ENCODE measurements around the gene TMEM41B.
"Not testable (repeated sequence)": the region's sequence is repeated elsewhere in the genome, so short reads cannot be mapped to it uniquely, and the experiment has no call there.

TMEM41B gene, protein sequence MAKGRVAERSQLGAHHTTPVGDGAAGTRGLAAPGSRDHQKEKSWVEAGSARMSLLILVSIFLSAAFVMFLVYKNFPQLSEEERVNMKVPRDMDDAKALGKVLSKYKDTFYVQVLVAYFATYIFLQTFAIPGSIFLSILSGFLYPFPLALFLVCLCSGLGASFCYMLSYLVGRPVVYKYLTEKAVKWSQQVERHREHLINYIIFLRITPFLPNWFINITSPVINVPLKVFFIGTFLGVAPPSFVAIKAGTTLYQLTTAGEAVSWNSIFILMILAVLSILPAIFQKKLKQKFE

DNA sequence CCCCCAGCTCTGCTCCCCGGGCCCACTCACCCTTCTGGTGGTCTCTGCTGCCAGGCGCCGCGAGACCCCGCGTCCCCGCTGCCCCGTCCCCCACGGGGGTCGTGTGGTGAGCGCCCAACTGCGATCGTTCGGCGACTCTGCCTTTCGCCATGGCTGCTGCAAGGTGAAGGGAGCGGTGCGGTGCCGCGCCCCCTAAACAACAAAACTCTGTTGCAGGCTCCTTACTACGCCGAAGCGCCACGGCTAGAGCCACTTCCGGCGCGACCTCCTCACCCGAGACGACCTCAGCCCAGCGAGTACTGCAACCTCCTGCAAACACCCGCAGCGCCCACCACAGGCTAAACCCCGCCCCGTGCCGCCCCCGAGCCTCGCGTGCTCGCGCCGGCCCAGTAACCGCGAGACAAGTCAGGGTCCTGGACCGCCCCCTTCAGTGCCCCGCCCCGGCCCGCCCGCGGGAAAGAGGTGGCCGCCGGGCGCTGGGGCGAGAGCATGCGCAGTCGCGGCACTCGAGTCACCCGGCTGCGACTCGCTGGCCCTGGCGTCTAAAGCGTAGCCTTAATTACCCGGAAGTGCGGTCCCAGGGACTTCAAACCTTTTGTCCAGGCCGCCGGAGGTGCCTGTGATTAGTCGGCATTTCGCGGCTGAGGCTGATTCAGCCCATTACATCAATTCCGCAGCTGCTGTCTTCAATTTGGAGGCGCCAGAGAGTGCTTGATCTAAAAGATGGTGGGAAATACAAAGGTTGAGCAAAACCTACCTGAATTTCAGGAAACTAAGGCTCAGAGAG lies at the start of gene TMEM41B:
Gene TMEM41B, minus strand, starts transcription at position 303 of the 787 bp plus-strand sequence. Its CDS starts 152 bp downstream, at position 151.
- DNase-seq: peak; percentile 97

DNA sequence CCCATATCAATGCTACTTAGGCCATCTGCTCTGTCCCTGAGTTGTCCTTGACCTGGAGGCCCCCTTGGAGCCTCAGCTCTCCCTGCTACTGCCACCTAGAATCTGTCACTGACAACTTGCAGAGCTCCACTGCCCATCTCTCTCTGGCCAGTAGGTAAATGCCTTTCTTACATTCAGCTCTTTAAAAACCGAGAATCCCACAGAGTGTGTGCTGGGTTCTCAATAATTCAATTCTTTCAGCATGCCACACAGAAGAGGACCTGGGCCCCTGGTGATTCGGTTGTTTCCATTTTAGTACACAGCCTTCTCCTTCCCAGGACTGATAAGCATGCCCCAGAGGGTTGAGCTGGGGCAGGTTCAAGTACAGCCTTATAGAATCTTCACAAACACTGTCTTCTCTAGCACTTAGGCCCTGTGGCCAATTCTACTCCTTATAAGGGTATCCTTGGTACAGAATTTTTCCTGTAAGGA lies 48.0 kb upstream of the TMEM41B start:
- no peak for DNase-seq

GRCh38 chr11:9360862-9361622 lies 46.6 kb upstream of the TMEM41B start:
- DNase-seq: not testable (repeated sequence)

DNA sequence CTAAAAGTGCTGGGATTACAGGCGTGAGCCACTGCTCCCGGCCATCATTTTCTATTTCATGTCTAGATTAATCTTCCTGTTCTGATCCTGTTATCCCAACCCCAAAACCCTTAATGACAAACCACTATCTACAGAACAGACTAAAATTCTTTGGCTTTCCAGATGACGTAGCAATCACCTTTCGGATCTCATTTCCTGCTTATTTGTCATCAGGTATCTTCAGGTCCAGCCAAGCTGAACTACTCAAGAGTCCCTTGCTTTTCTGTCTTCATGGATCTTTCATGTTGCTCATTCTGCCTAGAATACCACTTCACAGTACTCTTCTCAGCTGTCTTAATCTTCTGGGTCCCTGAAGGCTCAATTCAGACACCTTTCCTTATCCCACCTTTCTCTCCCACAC lies 42.6 kb upstream of the TMEM41B start:
- no peak for DNase-seq

DNA sequence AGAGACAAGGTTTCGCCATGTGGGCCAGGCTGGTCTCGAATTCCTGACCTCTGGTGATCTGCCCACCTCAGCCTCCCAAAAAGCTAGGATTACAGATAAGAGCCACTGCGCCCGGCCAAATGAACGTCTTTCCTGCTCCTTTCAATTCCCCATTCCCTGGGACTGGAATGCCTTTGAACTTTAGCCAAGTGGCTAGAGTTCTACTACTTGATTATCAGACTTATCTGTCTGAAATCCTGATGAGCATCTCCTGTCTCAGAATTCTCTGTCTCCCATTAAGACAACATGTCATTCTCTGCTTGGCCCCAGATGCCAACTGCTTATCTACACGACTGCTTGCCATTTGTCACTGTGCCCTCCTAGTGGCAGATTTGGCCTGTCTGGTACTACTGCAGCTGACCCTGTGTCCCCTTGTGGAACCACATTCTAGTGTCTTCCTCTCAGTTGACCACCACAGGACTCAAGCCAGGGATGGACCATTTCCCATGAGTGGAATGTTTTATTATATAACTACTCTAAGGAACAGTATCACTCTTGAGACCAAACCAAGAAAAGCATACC lies 37.0 kb upstream of the TMEM41B start:
- DNase-seq: no peak

DNA sequence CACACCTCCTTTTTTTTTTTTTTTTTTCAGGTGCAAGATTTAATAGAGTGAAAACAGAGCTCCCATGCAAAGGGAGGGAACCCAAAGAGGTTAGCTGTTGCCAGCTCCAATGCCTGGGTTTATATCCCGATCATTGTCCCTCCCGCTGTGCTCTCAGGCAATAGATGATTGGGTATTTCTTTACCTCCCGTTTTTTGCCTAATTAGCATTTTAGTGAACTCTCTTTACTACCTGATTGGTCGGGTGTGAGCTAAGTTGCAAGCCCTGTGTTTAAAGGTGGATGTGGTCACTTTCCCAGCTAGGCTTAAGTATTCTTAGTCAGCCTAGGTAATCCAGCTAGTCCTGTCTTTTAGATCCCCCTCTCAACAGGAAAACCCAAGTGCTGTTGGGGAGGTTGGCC lies 33.4 kb upstream of the TMEM41B start:
- DNase-seq: not testable (repeated sequence)

GRCh38 chr11:9347100-9347499 lies 32.7 kb upstream of the TMEM41B start:
- DNase-seq: no peak

GRCh38 chr11:9344061-9344680 lies 29.8 kb upstream of the TMEM41B start:
- DNase-seq: no peak

GRCh38 chr11:9341638-9342178 lies 27.3 kb upstream of the TMEM41B start:
- DNase-seq: no peak

DNA sequence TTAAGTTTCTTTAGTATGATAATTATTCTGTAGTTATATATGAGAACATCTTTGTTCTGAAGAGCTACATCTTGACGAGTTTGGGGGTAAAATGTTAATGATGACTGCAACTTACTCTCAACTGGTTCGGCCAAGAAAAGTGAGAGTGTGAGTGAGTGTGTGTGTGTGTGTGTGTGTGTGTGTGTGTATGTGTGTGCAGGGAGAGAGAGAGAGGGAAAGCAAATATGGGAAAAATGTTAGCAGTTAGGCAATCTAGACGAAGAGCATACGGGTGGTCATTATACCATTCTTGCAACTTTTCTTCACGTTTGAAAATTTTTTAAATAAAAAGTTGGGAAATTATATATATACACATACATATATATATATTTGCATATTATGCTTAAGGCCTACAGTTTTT lies 18.3 kb upstream of the TMEM41B start:
- DNase-seq: no peak

- DNase-seq: no peak
Measured at GRCh38 chr11:9330387-9331384, 16.3 kb upstream of the TMEM41B start.

- no peak for DNase-seq
Measured at GRCh38 chr11:9320047-9320446, 5.7 kb upstream of the TMEM41B start.

DNA sequence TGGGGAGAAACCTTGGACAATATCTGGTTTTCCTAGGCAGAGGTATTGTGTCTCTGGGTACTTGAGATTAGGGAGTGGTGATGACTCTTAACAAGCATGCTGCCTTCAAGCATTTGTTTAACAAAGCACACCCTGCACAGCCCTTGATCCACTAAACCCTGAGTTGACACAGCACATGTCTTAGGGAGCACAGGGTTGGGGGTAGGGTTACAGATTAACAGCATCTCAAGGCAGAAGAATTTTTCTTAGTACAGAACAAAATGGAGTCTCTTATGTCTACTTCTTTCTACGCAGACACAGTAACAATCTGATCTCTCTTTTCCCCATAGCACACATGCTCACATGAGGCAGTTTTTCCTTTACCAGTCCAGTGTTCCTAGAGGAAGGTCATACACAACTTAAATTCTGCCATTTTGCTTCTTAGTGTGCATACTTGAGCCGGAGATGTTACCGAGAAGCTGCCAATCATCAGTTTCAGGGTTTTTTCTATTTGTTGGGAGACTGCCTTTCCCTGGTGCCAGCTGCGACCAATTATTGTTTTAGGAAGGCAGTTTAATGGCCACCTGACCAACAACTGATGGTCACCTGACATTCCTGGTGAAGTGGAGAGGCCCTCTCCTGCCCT lies 5.1 kb upstream of the TMEM41B start:
- DNase-seq: not testable (repeated sequence)

- DNase-seq: not testable (repeated sequence)
Measured at GRCh38 chr11:9318442-9319376, 4.3 kb upstream of the TMEM41B start.

DNA sequence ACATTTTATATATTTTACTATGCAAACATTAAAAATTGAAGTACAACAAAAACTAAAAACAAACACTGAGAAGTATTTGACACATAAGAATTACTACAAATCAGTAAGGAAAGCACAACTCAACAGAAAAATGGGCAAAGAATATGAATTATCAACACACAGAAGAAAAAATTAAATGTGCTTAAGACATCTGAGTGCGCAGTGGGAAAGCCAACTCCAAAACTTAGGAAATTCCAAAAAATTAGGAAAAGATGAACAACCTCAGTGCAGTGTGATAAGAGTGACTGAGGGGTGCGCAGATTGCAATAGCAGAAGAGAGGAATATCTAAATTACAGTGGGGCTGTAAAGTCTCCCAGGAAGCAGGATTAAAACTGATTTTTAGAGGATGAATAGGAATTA lies 1.9 kb upstream of the TMEM41B start:
- no peak for DNase-seq

- DNase-seq: peak; percentile 43
Measured at GRCh38 chr11:9315078-9315688, 790 bp upstream of the TMEM41B start.

GRCh38 chr11:9313648-9314290 lies 624 bp downstream of the TMEM41B start:
- DNase-seq: peak; percentile 22

DNA sequence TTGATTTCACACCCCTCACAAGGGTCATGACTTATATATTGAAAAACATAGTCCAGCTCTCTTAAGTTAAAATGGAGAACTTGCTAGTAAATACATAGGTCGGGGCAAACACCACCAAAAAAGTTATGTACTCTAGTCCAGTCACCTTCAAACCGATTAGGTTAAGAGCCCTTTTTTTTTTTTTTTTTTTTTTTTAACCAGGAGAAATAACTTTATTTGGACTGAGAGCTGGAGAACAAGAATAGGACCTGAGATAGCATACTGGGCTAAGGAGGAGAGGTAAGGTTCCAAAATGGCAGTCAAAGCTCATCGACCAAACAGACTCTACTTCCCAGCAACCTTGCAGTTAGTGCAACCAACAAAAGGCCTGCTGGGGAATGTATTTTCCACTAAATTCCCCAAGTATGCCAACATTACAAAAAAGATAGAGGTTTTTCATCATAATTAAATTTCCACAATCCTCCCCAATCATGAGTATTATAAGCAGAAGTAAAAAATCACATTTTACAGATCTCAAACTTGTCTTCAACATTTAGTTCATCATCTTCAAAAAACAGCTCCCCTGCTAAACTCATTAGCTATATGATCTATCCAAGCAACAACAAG lies 3.8 kb downstream of the TMEM41B start:
- DNase-seq: no peak

Measured in kidney glomerular epithelial cell (primary cell).